ENCODE data around the gene MAJIN.

MAJIN gene

DNA sequence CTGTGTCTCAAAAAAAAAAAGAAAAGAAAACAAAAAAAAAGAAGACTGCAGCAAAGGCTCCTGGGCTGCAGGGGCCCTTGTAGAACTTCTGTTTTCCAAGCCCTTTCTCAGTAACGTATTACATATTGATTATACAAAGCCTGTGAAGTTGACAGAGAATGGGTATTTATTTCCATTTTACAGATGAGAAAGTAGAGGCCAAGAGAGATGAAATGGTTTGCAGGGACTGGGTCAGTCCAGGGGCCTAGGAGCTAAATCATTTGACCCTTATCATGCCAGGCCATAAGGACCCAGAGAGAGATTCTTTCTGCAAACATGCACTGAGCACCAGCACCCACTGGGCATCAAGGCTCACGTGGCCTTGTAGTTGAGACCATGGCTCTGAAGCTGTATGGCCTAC, 43.0 kb downstream of the MAJIN start:
- H3K4me3 ChIP-seq (ENCODE audit: low read length), result no peak overlapping the region
- H3K36me3 ChIP-seq (ENCODE audit: insufficient read depth, low read length), result peaks cover 59% of the 10 kb centered on the region
- H3K4me2 ChIP-seq (ENCODE audit: low read length), result no peak overlapping the region
- H3K4me1 ChIP-seq (ENCODE audit: control insufficient read depth, insufficient read depth, low read length), result peaks cover 12% of the 10 kb centered on the region
- H3K9me3 ChIP-seq (replicated peaks; ENCODE audit: low read length), result no peaks in the 10 kb centered on the region
- H3K27me3 ChIP-seq (ENCODE audit: control insufficient read depth, insufficient read depth, low read length), result no peaks in the 10 kb centered on the region
- no peak overlapping the region for H3K9ac ChIP-seq (ENCODE audit: low read depth, low read length)

DNA sequence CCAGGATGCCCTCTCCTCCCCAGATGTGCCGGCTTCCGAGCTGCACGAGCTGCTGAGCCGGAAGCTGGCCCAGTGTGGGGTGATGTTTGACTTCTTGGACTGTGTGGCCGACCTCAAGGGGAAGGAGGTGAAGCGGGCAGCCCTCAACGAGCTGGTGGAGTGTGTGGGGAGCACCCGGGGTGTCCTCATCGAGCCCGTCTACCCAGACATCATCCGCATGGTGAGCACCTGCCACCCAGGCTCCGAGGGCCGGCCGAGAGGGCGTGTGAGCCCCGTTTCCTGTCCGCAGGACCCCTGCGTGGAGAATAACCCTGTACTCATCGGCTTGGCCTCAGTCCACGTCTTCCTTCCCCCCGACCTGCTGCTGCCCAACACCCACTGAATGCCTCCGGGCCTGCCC, 45.2 kb downstream of the MAJIN start:
- Histone ChIP-seq H3K9me3 (replicated peaks; ENCODE audit: low read length) (no peaks in the 10 kb centered on the region), H3K9ac (ENCODE audit: low read depth, low read length) (no peak overlapping the region), H3K4me2 (ENCODE audit: low read length) (no peak overlapping the region), H3K4me3 (ENCODE audit: low read length) (no peak overlapping the region), H3K36me3 (ENCODE audit: insufficient read depth, low read length) (peaks cover 36% of the 10 kb centered on the region), H3K27me3 (ENCODE audit: control insufficient read depth, insufficient read depth, low read length) (no peaks in the 10 kb centered on the region), H3K4me1 (ENCODE audit: control insufficient read depth, insufficient read depth, low read length) (peaks cover 15% of the 10 kb centered on the region)

DNA sequence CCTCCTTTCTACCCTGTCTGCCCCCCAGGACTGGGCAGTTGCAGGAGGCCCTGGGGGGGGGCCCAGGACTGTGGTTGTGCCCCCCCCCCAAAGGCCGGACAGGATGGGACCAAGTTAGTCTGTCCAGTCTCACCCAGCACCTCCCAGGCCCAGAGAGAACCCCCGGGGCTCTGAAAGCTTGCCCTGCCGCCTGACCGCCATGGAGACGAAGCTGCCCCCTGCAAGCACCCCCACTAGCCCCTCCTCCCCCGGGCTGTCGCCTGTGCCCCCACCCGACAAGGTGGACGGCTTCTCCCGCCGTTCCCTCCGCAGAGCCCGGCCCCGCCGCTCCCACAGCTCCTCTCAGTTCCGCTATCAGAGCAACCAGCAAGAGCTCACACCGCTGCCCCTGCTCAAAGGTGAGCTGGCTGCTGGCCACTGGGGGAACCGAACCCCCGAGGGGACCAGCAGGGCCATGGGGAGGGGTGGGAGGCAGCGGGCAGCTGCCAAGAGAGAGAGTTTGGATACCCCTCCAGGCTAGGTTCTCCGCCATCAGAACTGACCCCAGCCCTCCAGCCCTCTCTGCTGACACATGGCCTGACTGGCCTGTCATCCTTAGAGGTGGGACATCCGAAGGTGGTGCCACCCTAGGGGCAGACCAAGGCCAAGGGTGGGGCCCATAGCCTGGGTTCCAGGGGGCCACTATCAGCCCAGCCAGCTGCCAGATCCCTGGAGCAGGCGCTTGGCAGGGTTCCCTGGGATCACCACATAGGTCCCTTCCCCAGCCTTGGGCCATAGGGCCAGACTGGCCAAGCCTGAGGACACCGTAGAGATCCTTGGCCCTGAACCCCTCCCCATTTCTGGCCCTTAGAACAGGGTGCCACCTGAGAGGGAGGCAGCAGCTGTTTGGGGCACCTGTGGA, 46.1 kb downstream of the MAJIN start:
- H3K36me3 ChIP-seq (ENCODE audit: insufficient read depth, low read length), result peaks cover 28% of the 10 kb centered on the region

GRCh38 chr11:64924910-64925284, 47.0 kb downstream of the MAJIN start:
- Histone ChIP-seq H3K4me1 (ENCODE audit: control insufficient read depth, insufficient read depth, low read length) (peaks cover 15% of the 10 kb centered on the region), H3K4me2 (ENCODE audit: low read length) (peak overlapping the region; percentile 94), H3K9ac (ENCODE audit: low read depth, low read length) (peak overlapping the region; percentile 87), H3K9me3 (replicated peaks; ENCODE audit: low read length) (no peaks in the 10 kb centered on the region), H3K27me3 (ENCODE audit: control insufficient read depth, insufficient read depth, low read length) (no peaks in the 10 kb centered on the region), H3K4me3 (ENCODE audit: low read length) (peak overlapping the region; percentile 93), H3K36me3 (ENCODE audit: insufficient read depth, low read length) (peaks cover 19% of the 10 kb centered on the region)

More for the DNA sequence above, 46.1 kb downstream of the MAJIN start:
- Histone ChIP-seq H3K4me3 (ENCODE audit: low read length) (peak overlapping the region; percentile 93), H3K27me3 (ENCODE audit: control insufficient read depth, insufficient read depth, low read length) (no peaks in the 10 kb centered on the region), H3K9ac (ENCODE audit: low read depth, low read length) (peak overlapping the region; percentile 87), H3K4me1 (ENCODE audit: control insufficient read depth, insufficient read depth, low read length) (peaks cover 15% of the 10 kb centered on the region), H3K9me3 (replicated peaks; ENCODE audit: low read length) (no peaks in the 10 kb centered on the region), H3K4me2 (ENCODE audit: low read length) (peak overlapping the region; percentile 94)

DNA sequence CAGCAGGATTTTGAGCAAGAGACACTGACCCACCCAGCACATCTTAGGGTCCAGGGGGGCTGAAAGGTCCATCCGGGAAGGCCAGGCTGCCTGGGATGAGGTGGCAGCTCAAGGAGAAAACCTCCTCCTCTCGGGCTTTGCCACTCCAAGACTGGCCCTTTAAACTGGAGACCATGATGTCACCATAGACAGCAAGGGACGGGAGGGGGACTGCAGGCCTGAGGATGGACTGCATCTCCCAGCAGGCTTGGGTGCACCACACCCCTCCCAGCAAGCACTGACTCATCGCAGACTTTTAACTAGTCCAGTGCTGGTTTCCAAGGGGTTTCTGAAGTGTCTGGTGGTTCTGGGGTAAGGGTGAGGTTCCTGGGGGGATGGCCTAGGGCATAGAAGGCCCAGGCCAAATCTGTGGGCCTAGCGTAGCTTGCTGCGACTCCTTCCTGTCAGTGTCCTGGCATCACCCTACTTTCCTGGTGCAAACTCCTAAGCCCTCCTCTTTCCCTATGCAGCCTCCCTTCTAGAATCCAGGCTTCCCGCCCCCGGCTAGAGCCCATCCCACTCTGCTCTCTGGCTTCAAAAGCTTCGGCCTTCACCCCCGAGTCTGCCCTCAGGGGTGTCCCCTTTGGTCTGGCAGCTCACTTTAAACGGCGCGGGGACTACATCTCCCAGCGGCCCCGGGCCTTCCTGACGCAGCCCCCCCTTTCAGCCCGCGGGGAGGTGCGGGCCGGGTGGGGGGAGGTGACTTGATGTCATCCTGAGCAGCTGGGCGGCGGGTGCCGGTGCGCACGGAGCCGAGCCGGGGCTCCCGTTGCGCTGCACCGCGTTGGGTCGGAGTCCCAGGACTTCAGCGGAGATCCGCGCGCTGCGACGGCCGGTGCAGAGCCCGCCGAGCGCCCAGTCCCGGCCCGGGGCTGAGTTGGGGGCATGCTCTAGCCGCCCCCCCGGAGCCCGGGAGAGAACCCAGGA, 47.7 kb downstream of the MAJIN start, which contains the start of gene PPP2R5B:
TSS of gene PPP2R5B (plus strand) at position 746 of the 966 bp plus-strand sequence. CDS start 1,046 bp downstream, outside the sequence.
- Histone ChIP-seq H3K27me3 (ENCODE audit: control insufficient read depth, insufficient read depth, low read length) (no peaks in the 10 kb centered on the region), H3K36me3 (ENCODE audit: insufficient read depth, low read length) (peaks cover 18% of the 10 kb centered on the region), H3K9me3 (replicated peaks; ENCODE audit: low read length) (no peaks in the 10 kb centered on the region), H3K4me3 (ENCODE audit: low read length) (peak within 1 kb of the TSS; percentile 93), H3K4me1 (ENCODE audit: control insufficient read depth, insufficient read depth, low read length) (peaks cover 15% of the 10 kb centered on the region), H3K4me2 (ENCODE audit: low read length) (peak within 1 kb of the TSS; percentile 94), H3K9ac (ENCODE audit: low read depth, low read length) (peak within 1 kb of the TSS; percentile 87)

DNA sequence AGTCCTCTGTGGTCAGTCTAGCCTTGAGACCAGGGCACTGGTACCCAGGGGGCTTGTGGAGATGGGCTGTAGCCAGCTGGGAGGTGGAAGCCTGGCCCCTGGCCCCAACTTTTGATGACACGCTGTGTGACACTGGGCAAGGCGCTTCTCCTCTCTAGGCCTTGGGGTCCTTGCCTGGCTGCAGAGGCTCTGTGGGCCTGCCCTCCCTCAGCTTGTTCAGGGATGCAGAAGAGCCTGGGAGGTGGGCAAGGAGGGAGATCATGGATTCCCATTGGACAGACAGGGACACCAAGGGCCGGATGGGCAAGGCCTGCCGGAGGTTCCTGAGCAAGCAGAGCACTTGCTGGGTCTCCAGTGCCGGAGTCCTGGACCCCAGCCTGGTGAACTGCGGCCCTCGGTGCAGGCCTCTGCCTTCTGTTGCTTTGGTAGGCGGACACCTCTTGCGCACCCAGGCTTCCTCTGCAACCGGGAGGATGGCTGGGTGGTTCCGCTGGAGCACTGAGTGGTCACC, 48.7 kb downstream of the MAJIN start:
- peak overlapping the region; percentile 94 for H3K4me2 ChIP-seq (ENCODE audit: low read length)
- H3K9me3 ChIP-seq (replicated peaks; ENCODE audit: low read length), result no peaks in the 10 kb centered on the region
- H3K36me3 ChIP-seq (ENCODE audit: insufficient read depth, low read length), result peaks cover 16% of the 10 kb centered on the region
- H3K27me3 ChIP-seq (ENCODE audit: control insufficient read depth, insufficient read depth, low read length), result no peaks in the 10 kb centered on the region
- peaks cover 18% of the 10 kb centered on the region for H3K4me1 ChIP-seq (ENCODE audit: control insufficient read depth, insufficient read depth, low read length)
- H3K4me3 ChIP-seq (ENCODE audit: low read length), result no peak overlapping the region
- H3K9ac ChIP-seq (ENCODE audit: low read depth, low read length), result no peak overlapping the region

- H3K9me3 ChIP-seq (replicated peaks; ENCODE audit: low read length), result no peaks in the 10 kb centered on the region
- no peak overlapping the region for H3K4me2 ChIP-seq (ENCODE audit: low read length)
- no peak overlapping the region for H3K9ac ChIP-seq (ENCODE audit: low read depth, low read length)
- peaks cover 2% of the 10 kb centered on the region for H3K36me3 ChIP-seq (ENCODE audit: insufficient read depth, low read length)
- H3K27me3 ChIP-seq (ENCODE audit: control insufficient read depth, insufficient read depth, low read length), result no peaks in the 10 kb centered on the region
- H3K4me3 ChIP-seq (ENCODE audit: low read length), result no peak overlapping the region
- H3K4me1 ChIP-seq (ENCODE audit: control insufficient read depth, insufficient read depth, low read length), result peaks cover 25% of the 10 kb centered on the region
Observed at GRCh38 chr11:64921384-64921783, 50.5 kb downstream of the MAJIN start.

DNA sequence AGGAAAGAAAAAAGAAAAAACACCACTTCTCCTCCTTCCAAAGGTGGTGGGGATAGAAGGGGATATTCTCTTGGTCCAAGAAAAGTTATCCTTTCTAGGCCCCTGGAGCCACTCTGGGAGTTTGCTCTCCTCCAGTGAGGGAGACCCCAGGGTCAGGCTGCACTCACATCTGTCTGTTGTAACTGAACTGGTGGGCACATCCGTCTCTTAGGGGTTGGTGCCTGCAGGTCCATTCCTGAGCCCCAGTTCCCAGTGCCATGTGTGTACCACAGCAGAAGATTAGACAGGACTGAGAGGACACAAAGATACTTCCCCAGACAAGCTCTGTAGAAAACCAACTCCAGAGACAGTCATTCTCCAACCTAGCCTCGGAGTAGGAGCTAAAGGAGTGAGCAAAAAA, 51.8 kb downstream of the MAJIN start:
- no peak overlapping the region for H3K9ac ChIP-seq (ENCODE audit: low read depth, low read length)
- no peak overlapping the region for H3K4me3 ChIP-seq (ENCODE audit: low read length)
- peaks cover 27% of the 10 kb centered on the region for H3K4me1 ChIP-seq (ENCODE audit: control insufficient read depth, insufficient read depth, low read length)
- no peak overlapping the region for H3K4me2 ChIP-seq (ENCODE audit: low read length)
- H3K9me3 ChIP-seq (replicated peaks; ENCODE audit: low read length), result no peaks in the 10 kb centered on the region
- H3K27me3 ChIP-seq (ENCODE audit: control insufficient read depth, insufficient read depth, low read length), result no peaks in the 10 kb centered on the region
- no peaks in the 10 kb centered on the region for H3K36me3 ChIP-seq (ENCODE audit: insufficient read depth, low read length)

DNA sequence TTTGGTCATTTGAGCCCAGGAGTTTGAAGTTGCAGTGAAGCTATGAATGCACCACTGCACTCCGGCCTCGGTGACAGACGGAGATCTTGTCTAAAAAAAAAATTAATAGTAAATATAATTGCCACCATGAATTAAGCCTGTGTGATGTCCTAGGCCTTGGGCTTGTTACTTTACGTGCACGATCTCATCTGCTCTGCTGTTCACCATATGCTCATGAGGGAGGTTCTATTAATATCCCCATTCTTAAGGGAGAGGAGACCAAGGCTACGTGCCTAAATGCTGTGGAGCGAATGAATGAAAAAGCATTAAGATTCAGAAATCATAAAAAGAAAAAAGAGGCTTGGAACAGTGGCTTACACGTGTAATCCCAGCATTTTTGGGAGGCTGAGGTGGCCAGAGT, 52.3 kb downstream of the MAJIN start:
- H3K9ac ChIP-seq (ENCODE audit: low read depth, low read length), result no peak overlapping the region
- no peaks in the 10 kb centered on the region for H3K36me3 ChIP-seq (ENCODE audit: insufficient read depth, low read length)
- H3K4me1 ChIP-seq (ENCODE audit: control insufficient read depth, insufficient read depth, low read length), result peaks cover 27% of the 10 kb centered on the region
- H3K27me3 ChIP-seq (ENCODE audit: control insufficient read depth, insufficient read depth, low read length), result no peaks in the 10 kb centered on the region
- H3K4me3 ChIP-seq (ENCODE audit: low read length), result no peak overlapping the region
- H3K4me2 ChIP-seq (ENCODE audit: low read length), result no peak overlapping the region
- H3K9me3 ChIP-seq (replicated peaks; ENCODE audit: low read length), result no peaks in the 10 kb centered on the region

- H3K4me3 ChIP-seq (ENCODE audit: low read length), result peak overlapping the region; percentile 67
- H3K4me2 ChIP-seq (ENCODE audit: low read length), result peak overlapping the region; percentile 85
- no peaks in the 10 kb centered on the region for H3K27me3 ChIP-seq (ENCODE audit: control insufficient read depth, insufficient read depth, low read length)
- H3K36me3 ChIP-seq (ENCODE audit: insufficient read depth, low read length), result peaks cover 8% of the 10 kb centered on the region
- H3K4me1 ChIP-seq (ENCODE audit: control insufficient read depth, insufficient read depth, low read length), result peaks cover 19% of the 10 kb centered on the region
- H3K9me3 ChIP-seq (replicated peaks; ENCODE audit: low read length), result no peaks in the 10 kb centered on the region
- peak overlapping the region; percentile 72 for H3K9ac ChIP-seq (ENCODE audit: low read depth, low read length)
Observed at GRCh38 chr11:64918017-64918416, 53.9 kb downstream of the MAJIN start.

GRCh38 chr11:64917663-64917995, 54.3 kb downstream of the MAJIN start:
- peak overlapping the region; percentile 67 for H3K4me3 ChIP-seq (ENCODE audit: low read length)
- H3K36me3 ChIP-seq (ENCODE audit: insufficient read depth, low read length), result peaks cover 11% of the 10 kb centered on the region
- no peaks in the 10 kb centered on the region for H3K27me3 ChIP-seq (ENCODE audit: control insufficient read depth, insufficient read depth, low read length)
- H3K9ac ChIP-seq (ENCODE audit: low read depth, low read length), result peak overlapping the region; percentile 72
- peak overlapping the region; percentile 85 for H3K4me2 ChIP-seq (ENCODE audit: low read length)
- H3K4me1 ChIP-seq (ENCODE audit: control insufficient read depth, insufficient read depth, low read length), result peaks cover 19% of the 10 kb centered on the region
- no peaks in the 10 kb centered on the region for H3K9me3 ChIP-seq (replicated peaks; ENCODE audit: low read length)

Measured in skeletal muscle satellite cell (primary cell).